ENCODE measurements around the gene SPAG16.

- no peak for TF ChIP-seq CTCF (IDR thresholded peaks at IDR 0.05)
- TF ChIP-seq, protein P1, sequence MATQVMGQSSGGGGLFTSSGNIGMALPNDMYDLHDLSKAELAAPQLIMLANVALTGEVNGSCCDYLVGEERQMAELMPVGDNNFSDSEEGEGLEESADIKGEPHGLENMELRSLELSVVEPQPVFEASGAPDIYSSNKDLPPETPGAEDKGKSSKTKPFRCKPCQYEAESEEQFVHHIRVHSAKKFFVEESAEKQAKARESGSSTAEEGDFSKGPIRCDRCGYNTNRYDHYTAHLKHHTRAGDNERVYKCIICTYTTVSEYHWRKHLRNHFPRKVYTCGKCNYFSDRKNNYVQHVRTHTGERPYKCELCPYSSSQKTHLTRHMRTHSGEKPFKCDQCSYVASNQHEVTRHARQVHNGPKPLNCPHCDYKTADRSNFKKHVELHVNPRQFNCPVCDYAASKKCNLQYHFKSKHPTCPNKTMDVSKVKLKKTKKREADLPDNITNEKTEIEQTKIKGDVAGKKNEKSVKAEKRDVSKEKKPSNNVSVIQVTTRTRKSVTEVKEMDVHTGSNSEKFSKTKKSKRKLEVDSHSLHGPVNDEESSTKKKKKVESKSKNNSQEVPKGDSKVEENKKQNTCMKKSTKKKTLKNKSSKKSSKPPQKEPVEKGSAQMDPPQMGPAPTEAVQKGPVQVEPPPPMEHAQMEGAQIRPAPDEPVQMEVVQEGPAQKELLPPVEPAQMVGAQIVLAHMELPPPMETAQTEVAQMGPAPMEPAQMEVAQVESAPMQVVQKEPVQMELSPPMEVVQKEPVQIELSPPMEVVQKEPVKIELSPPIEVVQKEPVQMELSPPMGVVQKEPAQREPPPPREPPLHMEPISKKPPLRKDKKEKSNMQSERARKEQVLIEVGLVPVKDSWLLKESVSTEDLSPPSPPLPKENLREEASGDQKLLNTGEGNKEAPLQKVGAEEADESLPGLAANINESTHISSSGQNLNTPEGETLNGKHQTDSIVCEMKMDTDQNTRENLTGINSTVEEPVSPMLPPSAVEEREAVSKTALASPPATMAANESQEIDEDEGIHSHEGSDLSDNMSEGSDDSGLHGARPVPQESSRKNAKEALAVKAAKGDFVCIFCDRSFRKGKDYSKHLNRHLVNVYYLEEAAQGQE (IDR thresholded peaks at IDR 0.05; ENCODE audit: insufficient read depth in 1 of 2, low read depth in 2 of 2, low read length in 1 of 2), result no peak
Measured at GRCh38 chr2:214069254-214069653, 785.0 kb downstream of the SPAG16 start.

Measured in Panc1 (cell line).